ENCODE measurements around the gene METTL21A.

DNA sequence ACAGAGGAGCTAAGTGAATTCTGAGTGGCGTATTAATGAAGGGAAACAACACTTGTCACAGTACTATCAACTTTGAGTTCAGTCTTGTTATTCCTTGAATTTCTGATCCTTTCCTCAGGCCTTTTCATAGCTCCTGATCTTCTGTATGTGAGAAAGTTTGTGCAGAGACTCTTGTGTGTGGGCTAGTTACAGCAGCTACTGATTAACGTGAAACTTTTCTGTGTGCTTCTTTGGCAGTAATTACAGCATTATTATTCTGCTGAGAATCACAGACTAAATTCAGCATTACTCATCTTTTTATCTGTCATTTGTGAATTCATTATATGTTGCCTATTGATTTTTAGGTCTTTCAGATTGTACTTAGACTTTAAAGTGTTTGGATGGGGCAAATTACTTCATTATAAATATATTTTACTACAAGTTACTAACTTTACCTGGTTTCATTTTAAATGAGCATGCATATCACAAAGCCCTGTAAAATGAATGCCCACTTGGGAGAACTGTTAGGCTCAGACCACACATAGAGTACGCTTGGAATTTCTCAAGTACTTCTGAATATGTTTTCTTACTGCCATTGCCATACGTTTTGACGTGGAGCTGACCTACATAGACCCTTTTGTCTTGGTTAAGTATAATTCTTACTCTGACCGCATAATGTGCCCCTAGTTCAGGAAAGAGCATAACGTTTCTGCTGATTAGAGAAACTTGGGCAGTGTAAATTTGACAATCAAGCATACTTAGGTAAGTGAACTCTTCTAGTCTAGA, 59.3 kb downstream of the METTL21A start:
- TF ChIP-seq CTCF (IDR thresholded peaks at IDR 0.05) (no peak), POLR2A (IDR thresholded peaks at IDR 0.05) (no peak)
